Sigmoid colon (tissue), 7 donors: ENCODE data around the gene PARP12. TPM values are rescaled to one million over a fixed set of nuclear protein-coding genes. Genes with fewer than 3 reads are reported as not detected.

ENCODE experiments used
- DNase-seq: peaks from one replicate; pipeline ENCODE4 v3.0.0-alpha.2; 2019
- H3K27ac ChIP-seq, 4 donors: fragments of 200-600 bp; sonication (generic); one replicate each; pipeline ENCODE4 v1.5.1; 2016 to 2019; ENCODE audit warnings: mild to moderate bottlenecking in 1 of 4
- H3K27me3 ChIP-seq, 3 donors: fragments of 200-600 bp; sonication (generic); one replicate each; pipeline ENCODE4 v1.5.1; 2019; ENCODE audit warnings: mild to moderate bottlenecking in 1 of 3
- H3K36me3 ChIP-seq, 4 donors: fragments of 200-600 bp; sonication (generic); one replicate each; pipeline ENCODE4 v1.5.1; 2016 to 2019
- H3K4me1 ChIP-seq, 4 donors: fragments of 200-600 bp; sonication (generic); one replicate each; pipeline ENCODE4 v1.5.1; 2017 to 2019
- H3K4me3 ChIP-seq, 4 donors: fragments of 200-600 bp; sonication (generic); one replicate each; pipeline ENCODE4 v1.5.1; 2017 to 2019; ENCODE audit warnings: mild to moderate bottlenecking in 2 of 4, moderate library complexity in 1 of 4
- H3K9me3 ChIP-seq, 4 donors: fragments of 200-600 bp in 3 of 4; sonication (generic) in 3 of 4; one replicate each; pipeline versions ENCODE4 v1.5.1 to v1.6.1; 2013 to 2019
- EP300 ChIP-seq, 4 donors: sonication (generic); formaldehyde crosslinking; IDR thresholded peaks; one replicate each; pipeline ENCODE4 v1.6.1; 2017; ENCODE audit warnings: antibody characterized with exemption in 4 of 4
- POLR2A ChIP-seq, 2 donors: fragments of 450-650 bp; IDR thresholded peaks; one replicate each; pipeline ENCODE4 v1.6.1; 2016; ENCODE audit warnings: antibody characterized with exemption in 2 of 2, mild to moderate bottlenecking in 2 of 2, moderate library complexity in 2 of 2
- POLR2AphosphoS5 ChIP-seq, 4 donors: sonication (generic); formaldehyde crosslinking; IDR thresholded peaks; one replicate each; pipeline ENCODE4 v1.6.1; 2017; ENCODE audit warnings: antibody characterized with exemption in 4 of 4
- WGBS, 2 donors: extraction: QIAGEN DNeasy Blood & Tissue Kit; methylation state at CpG; one replicate each; pipeline ENCODE4 v1.1.7; 2013; 5-methylcytosine and 5-hydroxymethylcytosine counted together
- intact Hi-C: fragments of 100-400 bp; cut with DNase I; formaldehyde crosslinking; loops from one replicate; pipeline ENCODE4 v1.15.1; 2023
- polyA plus RNA-seq, 3 donors: library from polyadenylated mRNA; stranded (reverse); fragments of 200-250 nt; gene quantifications; one replicate each; pipeline ENCODE4 v1.2.3, GENCODE V29; 2013
- total RNA-seq, 4 donors: library from RNA; depleted of rRNA; stranded (reverse); fragments of >200 nt; gene quantifications; one replicate each; pipeline ENCODE4 v1.1.0, GENCODE V29; 2016
- TF ChIP-seq, protein P1 (sequence below), 4 experiments: fragments of 450-650 bp in 3 of 4; fragments of 200-600 bp in 1 of 4; IDR thresholded peaks; one replicate each; pipeline ENCODE4 v1.5.1; 2016 to 2019; ENCODE audit warnings: antibody characterized with exemption in 4 of 4, mild to moderate bottlenecking in 3 of 4, moderate library complexity in 2 of 4
- donor health status: healthy with polysubstance abuse.
- donor health status: Bipolar disorder and iron deficiency.
- donor health status: healthy.

The PARP12 gene
- total and polyA plus RNA-seq, 7 donors: 20.6 to 49.5 (median 29.9) TPM

DNA sequence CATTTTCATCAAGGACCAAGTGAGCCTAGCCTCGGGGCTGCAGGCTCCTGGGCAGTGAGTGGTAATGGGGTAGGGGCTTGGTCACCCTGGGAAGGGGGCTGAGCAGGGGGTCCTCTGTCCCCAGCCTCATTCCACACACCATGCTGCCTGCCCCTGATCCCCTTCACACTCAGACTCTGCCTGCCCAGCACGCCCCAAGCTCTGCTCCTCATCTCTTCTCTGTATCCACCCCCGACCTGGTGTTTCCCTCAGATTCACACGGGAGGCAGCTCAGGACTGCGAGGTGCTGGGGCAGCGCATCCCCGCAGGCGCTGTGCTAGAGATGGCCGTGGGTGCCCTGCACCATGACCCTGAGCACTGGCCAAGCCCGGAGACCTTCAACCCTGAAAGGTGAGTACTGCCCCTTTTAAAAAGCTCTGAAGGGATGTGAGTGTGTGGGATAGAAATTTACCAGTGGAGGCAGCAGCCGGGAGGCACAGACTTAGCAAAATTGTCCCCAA, 47.2 kb downstream of the PARP12 start:
- no peaks in the 10 kb centered on the region for H3K27me3 ChIP-seq
- no peaks in the 10 kb centered on the region for H3K4me1 ChIP-seq
- H3K4me3 ChIP-seq: no peak overlapping the region
- DNase-seq: no peak
- intact Hi-C loops: no loop called here
- WGBS, 2 donors: 90 to 93% methylated on average over 11 of the region's 11 CpGs
- TF ChIP-seq POLR2A (IDR thresholded peaks at IDR 0.05) (no peak), POLR2AphosphoS5 (IDR thresholded peaks at IDR 0.05) (no peak), EP300 (IDR thresholded peaks at IDR 0.05) (no peak)
- TF ChIP-seq, protein P1, sequence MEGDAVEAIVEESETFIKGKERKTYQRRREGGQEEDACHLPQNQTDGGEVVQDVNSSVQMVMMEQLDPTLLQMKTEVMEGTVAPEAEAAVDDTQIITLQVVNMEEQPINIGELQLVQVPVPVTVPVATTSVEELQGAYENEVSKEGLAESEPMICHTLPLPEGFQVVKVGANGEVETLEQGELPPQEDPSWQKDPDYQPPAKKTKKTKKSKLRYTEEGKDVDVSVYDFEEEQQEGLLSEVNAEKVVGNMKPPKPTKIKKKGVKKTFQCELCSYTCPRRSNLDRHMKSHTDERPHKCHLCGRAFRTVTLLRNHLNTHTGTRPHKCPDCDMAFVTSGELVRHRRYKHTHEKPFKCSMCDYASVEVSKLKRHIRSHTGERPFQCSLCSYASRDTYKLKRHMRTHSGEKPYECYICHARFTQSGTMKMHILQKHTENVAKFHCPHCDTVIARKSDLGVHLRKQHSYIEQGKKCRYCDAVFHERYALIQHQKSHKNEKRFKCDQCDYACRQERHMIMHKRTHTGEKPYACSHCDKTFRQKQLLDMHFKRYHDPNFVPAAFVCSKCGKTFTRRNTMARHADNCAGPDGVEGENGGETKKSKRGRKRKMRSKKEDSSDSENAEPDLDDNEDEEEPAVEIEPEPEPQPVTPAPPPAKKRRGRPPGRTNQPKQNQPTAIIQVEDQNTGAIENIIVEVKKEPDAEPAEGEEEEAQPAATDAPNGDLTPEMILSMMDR (IDR thresholded peaks at IDR 0.05): no peak
- no peaks in the 10 kb centered on the region for H3K36me3 ChIP-seq
- no peak overlapping the region for H3K27ac ChIP-seq
- H3K9me3 ChIP-seq: no peaks in the 10 kb centered on the region

DNA sequence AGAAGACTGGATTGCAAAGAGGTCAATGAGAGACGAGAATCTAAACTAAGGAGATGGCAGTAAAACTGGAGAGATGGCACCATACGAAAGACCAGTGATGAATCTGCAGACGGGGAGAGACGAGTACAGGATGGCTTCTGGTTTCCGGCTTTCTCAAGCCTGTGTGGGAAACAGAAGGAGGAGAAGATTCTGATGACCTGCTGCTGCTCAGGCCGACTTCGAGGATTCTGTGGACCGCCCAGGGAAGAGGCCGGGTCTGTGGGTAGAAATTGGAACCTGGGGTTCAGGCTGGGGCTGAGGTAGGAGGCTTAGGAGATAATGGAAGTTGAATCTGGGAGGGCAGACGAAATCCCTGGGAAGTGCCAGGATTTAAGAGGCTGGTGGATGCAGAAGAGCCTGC, 48.6 kb downstream of the PARP12 start:
- Histone ChIP-seq H3K9me3 (no peaks in the 10 kb centered on the region), H3K27ac (no peak overlapping the region), H3K27me3 (no peaks in the 10 kb centered on the region), H3K4me3 (no peak overlapping the region), H3K36me3 (no peaks in the 10 kb centered on the region), H3K4me1 (no peaks in the 10 kb centered on the region)
- peak; percentile 32 for DNase-seq
- TF ChIP-seq, protein P1 (IDR thresholded peaks at IDR 0.05): no peak
- TF ChIP-seq POLR2A (IDR thresholded peaks at IDR 0.05): no peak
- TF ChIP-seq POLR2AphosphoS5 (IDR thresholded peaks at IDR 0.05): no peak
- no peak for TF ChIP-seq EP300 (IDR thresholded peaks at IDR 0.05)
- 93 to 96% methylated on average over 10 of the region's 10 CpGs for WGBS, 2 donors
- intact Hi-C loops: no loop called here

DNA sequence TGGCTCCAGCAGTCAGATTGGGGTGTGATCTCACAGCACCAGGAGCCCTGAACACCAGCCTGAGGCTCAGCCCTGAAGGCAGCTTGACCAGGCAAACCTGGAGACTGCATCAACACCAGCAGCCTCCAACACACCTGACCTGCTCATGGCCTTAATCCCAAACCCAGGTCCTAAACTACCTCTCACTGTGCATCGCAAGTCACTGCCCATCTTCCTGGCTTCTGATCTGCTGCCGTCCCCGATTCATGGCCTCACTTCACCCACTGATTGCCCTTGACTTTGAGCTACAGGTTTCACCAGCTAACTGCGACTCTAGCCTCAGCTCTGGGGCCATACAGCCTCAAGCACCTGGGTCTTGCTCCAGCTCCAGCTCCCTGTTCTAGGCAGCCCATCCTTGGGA, 49.1 kb downstream of the PARP12 start:
- Histone ChIP-seq H3K36me3 (no peaks in the 10 kb centered on the region), H3K27me3 (no peaks in the 10 kb centered on the region), H3K4me3 (no peak overlapping the region), H3K9me3 (no peaks in the 10 kb centered on the region), H3K4me1 (no peaks in the 10 kb centered on the region), H3K27ac (no peak overlapping the region)
- TF ChIP-seq, protein P1 (IDR thresholded peaks at IDR 0.05): no peak
- peak; percentile 29 for DNase-seq
- WGBS, 2 donors: 96 to 98% methylated on average over 4 of the region's 4 CpGs
- intact Hi-C loops: no loop called here

DNA sequence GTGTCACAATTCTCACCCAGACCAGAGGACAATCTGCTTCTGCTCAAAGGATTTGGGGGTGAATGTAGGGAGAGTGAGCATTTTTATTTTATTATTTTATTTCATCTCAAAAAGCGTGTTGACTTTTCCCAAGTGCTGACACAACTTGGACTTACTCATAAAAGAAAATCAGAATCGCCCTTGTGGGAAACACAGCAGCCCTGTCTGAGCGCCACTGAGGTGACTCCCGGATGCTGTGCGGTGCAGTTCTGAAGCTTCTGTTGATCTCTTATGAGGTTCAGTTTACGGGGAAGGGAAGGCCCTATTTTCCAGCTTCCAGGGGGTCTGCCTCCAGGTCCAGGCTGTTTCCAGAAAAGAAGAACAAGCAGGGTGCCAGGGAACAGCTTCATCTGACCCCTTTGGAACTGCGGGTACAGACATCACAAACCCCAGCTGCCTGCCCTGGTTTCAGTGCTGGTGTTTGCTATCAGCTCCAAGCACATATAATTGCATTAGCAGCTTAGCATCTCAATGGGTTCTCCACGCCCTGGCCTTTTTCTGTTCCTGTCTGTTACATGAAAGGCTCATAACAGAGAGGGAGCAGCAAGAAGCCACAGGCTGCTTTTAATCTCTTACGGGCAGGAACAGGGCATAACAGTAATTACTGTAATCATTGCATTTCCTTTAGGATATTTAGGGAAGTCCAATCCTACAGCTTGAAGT, 52.4 kb downstream of the PARP12 start:
- intact Hi-C loops: no loop called here
- no peak overlapping the region for H3K4me3 ChIP-seq
- 93 to 94% methylated on average over 9 of the region's 9 CpGs for WGBS, 2 donors
- H3K27ac ChIP-seq: no peak overlapping the region
- no peaks in the 10 kb centered on the region for H3K4me1 ChIP-seq
- DNase-seq: peak; percentile 14
- H3K27me3 ChIP-seq: no peaks in the 10 kb centered on the region
- H3K9me3 ChIP-seq: no peaks in the 10 kb centered on the region
- H3K36me3 ChIP-seq: no peaks in the 10 kb centered on the region
- TF ChIP-seq POLR2AphosphoS5 (IDR thresholded peaks at IDR 0.05) (no peak), EP300 (IDR thresholded peaks at IDR 0.05) (no peak), POLR2A (IDR thresholded peaks at IDR 0.05) (no peak)

DNA sequence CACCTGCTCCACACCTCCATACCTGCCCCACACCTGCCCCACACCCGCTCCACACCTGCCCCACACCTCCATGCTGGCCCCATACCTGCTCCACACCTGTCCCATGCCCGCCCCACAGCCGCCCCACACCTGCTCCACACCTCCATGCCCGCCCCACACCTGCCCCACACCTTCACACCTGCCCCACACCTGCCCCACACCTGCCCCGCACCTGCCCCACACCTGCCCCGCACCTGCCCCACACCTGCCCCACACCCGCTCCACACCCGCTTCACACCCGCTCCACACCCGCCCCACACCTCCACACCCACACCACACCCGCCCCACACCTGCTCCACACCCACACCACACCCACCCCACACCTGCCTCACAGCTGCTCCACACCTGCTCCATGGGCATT, 53.0 kb downstream of the PARP12 start:
- Histone ChIP-seq H3K27ac (no peak overlapping the region), H3K27me3 (no peaks in the 10 kb centered on the region), H3K4me3 (no peak overlapping the region), H3K4me1 (no peaks in the 10 kb centered on the region), H3K9me3 (no peaks in the 10 kb centered on the region), H3K36me3 (no peaks in the 10 kb centered on the region)
- intact Hi-C loops: no loop called here
- 76 to 85% methylated on average over 11 of the region's 11 CpGs for WGBS, 2 donors
- TF ChIP-seq EP300 (IDR thresholded peaks at IDR 0.05) (no peak), POLR2AphosphoS5 (IDR thresholded peaks at IDR 0.05) (no peak), POLR2A (IDR thresholded peaks at IDR 0.05) (no peak)
- TF ChIP-seq, protein P1 (IDR thresholded peaks at IDR 0.05): no peak
- peak; percentile 50 for DNase-seq
